ENCODE results near the gene CAMK2N2.

Gene CAMK2N2

DNA sequence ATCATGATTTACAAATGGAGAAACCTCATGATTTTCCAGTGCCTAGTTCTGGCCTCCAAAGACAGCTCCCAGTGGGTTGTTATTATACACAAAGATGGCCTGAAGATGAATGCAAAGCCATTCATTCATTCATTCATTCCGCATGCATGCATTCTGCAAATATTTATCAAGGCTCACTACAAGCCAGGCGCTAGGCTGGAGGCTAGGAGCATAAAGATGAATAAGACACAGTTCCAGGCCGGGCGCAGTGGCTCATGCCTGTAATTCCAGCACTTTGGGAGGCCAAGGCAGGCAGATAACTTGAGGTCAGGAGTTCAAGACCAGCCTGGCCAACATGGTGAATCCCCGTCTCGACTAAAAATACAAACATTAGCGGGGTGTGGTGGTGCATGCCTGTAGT is 35.3 kb upstream of the CAMK2N2 start:
- TF ChIP-seq EGR1 (IDR thresholded peaks at IDR 0.05) (no peak), TAF1 (IDR thresholded peaks at IDR 0.05; ENCODE audit: low read depth) (no peak), TCF12 (IDR thresholded peaks at IDR 0.05; ENCODE audit: low read depth) (no peak), CEBPB (IDR thresholded peaks at IDR 0.05) (no peak), EP300 (IDR thresholded peaks at IDR 0.05; ENCODE audit: borderline replicate concordance) (no peak), RAD21 (IDR thresholded peaks at IDR 0.05; ENCODE audit: low read depth) (no peak), YY1 (IDR thresholded peaks at IDR 0.05; ENCODE audit: low read depth) (no peak), NFIC (IDR thresholded peaks at IDR 0.05) (no peak), CREB1 (IDR thresholded peaks at IDR 0.05; ENCODE audit: low read depth) (no peak), TEAD4 (IDR thresholded peaks at IDR 0.05) (no peak), ZBTB7A (IDR thresholded peaks at IDR 0.05; ENCODE audit: low read depth) (no peak), FOXM1 (IDR thresholded peaks at IDR 0.05; ENCODE audit: borderline replicate concordance, low read depth) (no peak)
- TF ChIP-seq, protein P1, sequence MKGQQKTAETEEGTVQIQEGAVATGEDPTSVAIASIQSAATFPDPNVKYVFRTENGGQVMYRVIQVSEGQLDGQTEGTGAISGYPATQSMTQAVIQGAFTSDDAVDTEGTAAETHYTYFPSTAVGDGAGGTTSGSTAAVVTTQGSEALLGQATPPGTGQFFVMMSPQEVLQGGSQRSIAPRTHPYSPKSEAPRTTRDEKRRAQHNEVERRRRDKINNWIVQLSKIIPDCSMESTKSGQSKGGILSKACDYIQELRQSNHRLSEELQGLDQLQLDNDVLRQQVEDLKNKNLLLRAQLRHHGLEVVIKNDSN (IDR thresholded peaks at IDR 0.05) = no peak
- TF ChIP-seq, protein P2, sequence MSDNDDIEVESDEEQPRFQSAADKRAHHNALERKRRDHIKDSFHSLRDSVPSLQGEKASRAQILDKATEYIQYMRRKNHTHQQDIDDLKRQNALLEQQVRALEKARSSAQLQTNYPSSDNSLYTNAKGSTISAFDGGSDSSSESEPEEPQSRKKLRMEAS (IDR thresholded peaks at IDR 0.05) = no peak
- TF ChIP-seq, protein P3, sequence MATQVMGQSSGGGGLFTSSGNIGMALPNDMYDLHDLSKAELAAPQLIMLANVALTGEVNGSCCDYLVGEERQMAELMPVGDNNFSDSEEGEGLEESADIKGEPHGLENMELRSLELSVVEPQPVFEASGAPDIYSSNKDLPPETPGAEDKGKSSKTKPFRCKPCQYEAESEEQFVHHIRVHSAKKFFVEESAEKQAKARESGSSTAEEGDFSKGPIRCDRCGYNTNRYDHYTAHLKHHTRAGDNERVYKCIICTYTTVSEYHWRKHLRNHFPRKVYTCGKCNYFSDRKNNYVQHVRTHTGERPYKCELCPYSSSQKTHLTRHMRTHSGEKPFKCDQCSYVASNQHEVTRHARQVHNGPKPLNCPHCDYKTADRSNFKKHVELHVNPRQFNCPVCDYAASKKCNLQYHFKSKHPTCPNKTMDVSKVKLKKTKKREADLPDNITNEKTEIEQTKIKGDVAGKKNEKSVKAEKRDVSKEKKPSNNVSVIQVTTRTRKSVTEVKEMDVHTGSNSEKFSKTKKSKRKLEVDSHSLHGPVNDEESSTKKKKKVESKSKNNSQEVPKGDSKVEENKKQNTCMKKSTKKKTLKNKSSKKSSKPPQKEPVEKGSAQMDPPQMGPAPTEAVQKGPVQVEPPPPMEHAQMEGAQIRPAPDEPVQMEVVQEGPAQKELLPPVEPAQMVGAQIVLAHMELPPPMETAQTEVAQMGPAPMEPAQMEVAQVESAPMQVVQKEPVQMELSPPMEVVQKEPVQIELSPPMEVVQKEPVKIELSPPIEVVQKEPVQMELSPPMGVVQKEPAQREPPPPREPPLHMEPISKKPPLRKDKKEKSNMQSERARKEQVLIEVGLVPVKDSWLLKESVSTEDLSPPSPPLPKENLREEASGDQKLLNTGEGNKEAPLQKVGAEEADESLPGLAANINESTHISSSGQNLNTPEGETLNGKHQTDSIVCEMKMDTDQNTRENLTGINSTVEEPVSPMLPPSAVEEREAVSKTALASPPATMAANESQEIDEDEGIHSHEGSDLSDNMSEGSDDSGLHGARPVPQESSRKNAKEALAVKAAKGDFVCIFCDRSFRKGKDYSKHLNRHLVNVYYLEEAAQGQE (IDR thresholded peaks at IDR 0.05; ENCODE audit: low read depth) = no peak

DNA sequence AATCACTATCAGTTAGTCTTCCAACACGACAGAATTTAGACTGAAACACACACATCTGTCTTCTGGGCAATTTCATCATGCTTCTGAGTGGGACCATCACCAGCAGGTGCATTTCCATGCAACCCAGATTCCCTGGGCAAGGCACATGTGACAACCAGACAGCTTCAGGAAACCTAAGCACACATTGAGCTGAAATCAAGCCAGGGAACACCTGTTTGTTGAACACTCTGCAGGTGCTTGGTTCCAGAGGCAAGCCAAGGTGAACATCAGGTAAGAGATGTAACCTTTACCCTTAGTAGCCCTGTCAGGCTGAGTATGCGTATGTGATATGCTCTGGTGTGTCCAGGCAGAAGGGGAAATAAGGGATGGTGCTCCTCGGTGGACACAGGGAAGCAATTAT is 34.4 kb upstream of the CAMK2N2 start:
- TF ChIP-seq EGR1 (IDR thresholded peaks at IDR 0.05) (no peak), CEBPB (IDR thresholded peaks at IDR 0.05) (no peak), EP300 (IDR thresholded peaks at IDR 0.05; ENCODE audit: borderline replicate concordance) (no peak), YY1 (IDR thresholded peaks at IDR 0.05; ENCODE audit: low read depth) (no peak)
- TF ChIP-seq, protein P2 (IDR thresholded peaks at IDR 0.05) = no peak

DNA sequence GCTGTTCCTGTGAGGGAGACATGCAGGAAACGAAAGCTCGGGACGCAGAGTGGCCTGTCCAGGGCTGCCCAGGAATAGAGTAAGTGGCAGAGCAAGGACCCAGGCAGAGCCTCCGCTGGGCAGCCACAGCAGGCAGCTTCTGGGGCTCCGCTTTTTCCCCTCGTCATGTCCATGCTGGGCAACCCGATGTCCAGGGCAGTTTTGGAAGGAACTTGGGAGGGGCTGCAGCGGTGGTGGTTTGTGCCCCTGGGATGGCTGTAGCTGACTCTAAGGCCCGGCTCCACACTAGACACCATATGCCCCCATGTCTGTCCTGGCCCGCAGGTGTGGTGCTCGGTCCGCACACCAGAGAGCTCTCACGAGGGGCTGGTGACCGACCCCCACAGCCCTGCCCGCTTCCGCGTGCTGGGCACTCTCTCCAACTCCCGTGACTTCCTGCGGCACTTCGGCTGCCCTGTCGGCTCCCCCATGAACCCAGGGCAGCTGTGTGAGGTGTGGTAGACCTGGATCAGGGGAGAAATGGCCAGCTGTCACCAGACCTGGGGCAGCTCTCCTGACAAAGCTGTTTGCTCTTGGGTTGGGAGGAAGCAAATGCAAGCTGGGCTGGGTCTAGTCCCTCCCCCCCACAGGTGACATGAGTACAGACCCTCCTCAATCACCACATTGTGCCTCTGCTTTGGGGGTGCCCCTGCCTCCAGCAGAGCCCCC is 30.5 kb upstream of the CAMK2N2 start:
- TF ChIP-seq CREB1 (IDR thresholded peaks at IDR 0.05; ENCODE audit: low read depth) = no peak
- no peak for TF ChIP-seq CEBPB (IDR thresholded peaks at IDR 0.05)
- no peak for TF ChIP-seq RAD21 (IDR thresholded peaks at IDR 0.05; ENCODE audit: low read depth)
- TF ChIP-seq TCF12 (IDR thresholded peaks at IDR 0.05; ENCODE audit: low read depth) = no peak
- TF ChIP-seq, protein P3 (IDR thresholded peaks at IDR 0.05; ENCODE audit: low read depth) = no peak
- TF ChIP-seq EP300 (IDR thresholded peaks at IDR 0.05; ENCODE audit: borderline replicate concordance) = no peak
- no peak for TF ChIP-seq ZBTB7A (IDR thresholded peaks at IDR 0.05; ENCODE audit: low read depth)
- TF ChIP-seq TAF1 (IDR thresholded peaks at IDR 0.05; ENCODE audit: low read depth) = no peak
- no peak for TF ChIP-seq EGR1 (IDR thresholded peaks at IDR 0.05)
- TF ChIP-seq, protein P2 (IDR thresholded peaks at IDR 0.05) = no peak
- TF ChIP-seq, protein P1 (IDR thresholded peaks at IDR 0.05) = no peak

DNA sequence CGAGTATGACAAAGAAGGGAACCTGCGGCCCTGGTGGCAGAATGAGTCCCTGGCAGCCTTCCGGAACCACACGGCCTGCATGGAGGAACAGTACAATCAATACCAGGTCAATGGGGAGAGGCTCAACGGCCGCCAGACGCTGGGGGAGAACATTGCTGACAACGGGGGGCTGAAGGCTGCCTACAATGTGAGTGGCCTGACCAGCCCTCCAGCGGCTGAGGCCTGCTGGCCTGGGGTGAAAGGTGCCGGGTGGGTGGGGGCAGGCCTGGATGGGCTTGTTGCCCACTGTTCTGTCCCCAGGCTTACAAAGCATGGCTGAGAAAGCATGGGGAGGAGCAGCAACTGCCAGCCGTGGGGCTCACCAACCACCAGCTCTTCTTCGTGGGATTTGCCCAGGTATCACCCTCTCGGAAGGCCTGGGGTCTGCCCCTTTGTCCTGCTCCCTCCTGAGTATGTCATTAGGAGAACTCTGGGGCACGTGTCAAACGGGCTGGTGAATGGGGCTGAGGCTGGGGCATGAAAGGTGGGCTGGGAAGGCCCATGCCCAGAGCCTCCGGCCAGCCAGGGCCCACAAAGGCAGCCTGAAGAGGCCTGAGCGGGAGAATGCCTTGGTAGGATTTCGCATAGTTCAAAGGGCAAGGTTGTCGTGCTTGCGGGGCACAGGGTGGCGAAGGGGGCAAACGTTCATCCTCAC is 29.8 kb upstream of the CAMK2N2 start:
- TF ChIP-seq, protein P3 (IDR thresholded peaks at IDR 0.05; ENCODE audit: low read depth) = no peak
- TF ChIP-seq CEBPB (IDR thresholded peaks at IDR 0.05) (no peak), NFIC (IDR thresholded peaks at IDR 0.05) (no peak), EGR1 (IDR thresholded peaks at IDR 0.05) (no peak), TCF12 (IDR thresholded peaks at IDR 0.05; ENCODE audit: low read depth) (no peak), YY1 (IDR thresholded peaks at IDR 0.05; ENCODE audit: low read depth) (no peak), TAF1 (IDR thresholded peaks at IDR 0.05; ENCODE audit: low read depth) (no peak), ZBTB7A (IDR thresholded peaks at IDR 0.05; ENCODE audit: low read depth) (no peak), FOXM1 (IDR thresholded peaks at IDR 0.05; ENCODE audit: borderline replicate concordance, low read depth) (no peak), TEAD4 (IDR thresholded peaks at IDR 0.05) (no peak), RAD21 (IDR thresholded peaks at IDR 0.05; ENCODE audit: low read depth) (no peak), CREB1 (IDR thresholded peaks at IDR 0.05; ENCODE audit: low read depth) (no peak), EP300 (IDR thresholded peaks at IDR 0.05; ENCODE audit: borderline replicate concordance) (no peak)
- TF ChIP-seq, protein P2 (IDR thresholded peaks at IDR 0.05) = no peak
- TF ChIP-seq, protein P1 (IDR thresholded peaks at IDR 0.05) = no peak

All from Ishikawa (cell line).